HEK293T (cell line): Measurements from ENCODE around the gene TIAM1.

ENCODE experiments used
- ARNT ChIP-seq: fragments of 450-650 bp; IDR thresholded peaks from 2 replicates; pipeline ENCODE4 v1.6.1; 2017; ENCODE audit warnings: mild to moderate bottlenecking
- BHLHE40 ChIP-seq: fragments of 450-650 bp; IDR thresholded peaks from 2 replicates; pipeline ENCODE4 v1.6.1; 2016; ENCODE audit warnings: mild to moderate bottlenecking, moderate library complexity, borderline replicate concordance
- CTBP1 ChIP-seq: fragments of 450-650 bp; IDR thresholded peaks from 2 replicates; pipeline ENCODE4 v1.6.1; 2016; ENCODE audit warnings: borderline replicate concordance
- ELF4 ChIP-seq: fragments of 450-650 bp; IDR thresholded peaks from 2 replicates; pipeline ENCODE4 v1.6.1; 2017; ENCODE audit warnings: antibody characterized with exemption
- FOXA1 ChIP-seq: fragments of 450-650 bp; IDR thresholded peaks from 2 replicates; pipeline ENCODE4 v1.6.1; 2016; ENCODE audit warnings: mild to moderate bottlenecking
- FOXK2 ChIP-seq: fragments of 450-650 bp; IDR thresholded peaks from 2 replicates; pipeline ENCODE4 v1.6.1; 2016; ENCODE audit warnings: mild to moderate bottlenecking
- FOXM1 ChIP-seq: fragments of 450-650 bp; IDR thresholded peaks from 2 replicates; pipeline ENCODE4 v1.6.1; 2017; ENCODE audit warnings: mild to moderate bottlenecking, borderline replicate concordance
- HDGF ChIP-seq: fragments of 450-650 bp; IDR thresholded peaks from 2 replicates; pipeline ENCODE4 v1.6.1; 2017; ENCODE audit warnings: antibody characterized with exemption, borderline replicate concordance
- NFRKB ChIP-seq: fragments of 450-650 bp; IDR thresholded peaks from 2 replicates; pipeline ENCODE4 v1.6.1; 2016; ENCODE audit warnings: mild to moderate bottlenecking, moderate library complexity
- PKNOX1 ChIP-seq: fragments of 450-650 bp; IDR thresholded peaks from 2 replicates; pipeline ENCODE4 v1.6.1; 2016
- SP1 ChIP-seq: fragments of 450-650 bp; IDR thresholded peaks from 2 replicates; pipeline ENCODE4 v1.6.1; 2017
- SUZ12 ChIP-seq: fragments of 450-650 bp; IDR thresholded peaks from 2 replicates; pipeline ENCODE4 v1.6.1; 2016; ENCODE audit warnings: mild to moderate bottlenecking
- ZNF384 ChIP-seq: fragments of 450-650 bp; IDR thresholded peaks from 2 replicates; pipeline ENCODE4 v1.6.1; 2016

- TF ChIP-seq ZNF384 (no peak), FOXM1 (no peak), ARNT (no peak), FOXK2 (no peak), FOXA1 (no peak), SP1 (no peak), ELF4 (no peak), HDGF (no peak), BHLHE40 (no peak), PKNOX1 (no peak), NFRKB (no peak), CTBP1 (no peak), SUZ12 (no peak)
Measured at GRCh38 chr21:31205412-31205811, 138.6 kb downstream of the TIAM1 start.
